Duodenal mucosa (tissue), 2 donors: ENCODE results near the gene TMEM69.
A peak's percentile ranks its signal among the peaks of the same experiment; 100 is the strongest.

Experiments
- H3K27ac ChIP-seq: one replicate; pipeline ENCODE4 v1.7.0; 2013; ENCODE audit warnings: low read depth, low read length
- H3K27me3 ChIP-seq, 2 donors: one replicate each; pipeline ENCODE4 v1.7.0; 2013; ENCODE audit warnings: low read length in 2 of 2, control low read depth in 1 of 2; ENCODE audit not compliant: insufficient read depth in 2 of 2, control insufficient read depth in 1 of 2
- H3K36me3 ChIP-seq, 2 donors: one replicate each; pipeline ENCODE4 v1.7.0; 2013; ENCODE audit warnings: low read length in 2 of 2, control low read depth in 1 of 2; ENCODE audit not compliant: insufficient read depth in 2 of 2, control insufficient read depth in 1 of 2
- H3K4me1 ChIP-seq, 2 donors: one replicate each; pipeline ENCODE4 v1.7.0; 2013; ENCODE audit warnings: low read length in 2 of 2, control low read depth in 1 of 2; ENCODE audit not compliant: insufficient read depth in 2 of 2, control insufficient read depth in 1 of 2
- H3K4me3 ChIP-seq, 2 donors: one replicate each; pipeline ENCODE4 v1.7.0; 2013; ENCODE audit warnings: low read length in 2 of 2, low read depth in 1 of 2
- H3K9ac ChIP-seq, 2 donors: one replicate each; pipeline ENCODE4 v1.7.0; 2013; ENCODE audit warnings: low read length in 2 of 2, low read depth in 1 of 2
- H3K9me3 ChIP-seq, 2 donors: one replicate each; pipeline ENCODE4 v1.7.0; 2013; ENCODE audit warnings: low read length in 2 of 2, control low read depth in 1 of 2; ENCODE audit not compliant: control insufficient read depth in 1 of 2

TMEM69 gene

GRCh38 chr1:45687754-45688740 lies at the start of gene TMEM69:
TSS of gene TMEM69 (plus strand) at chr1:45688181. CDS start at chr1:45691069, 2,888 bp downstream.
- Histone ChIP-seq H3K36me3 (peaks cover 0 to 12% of the 10 kb centered on the region in 2 donors), H3K9ac (peak within 1 kb of the TSS; percentile 72 to 93), H3K9me3 (no peaks in the 10 kb centered on the region), H3K4me3 (peak within 1 kb of the TSS; percentile 90 to 95), H3K27ac (peak within 1 kb of the TSS; percentile 94), H3K4me1 (peaks cover 10 to 17% of the 10 kb centered on the region in 2 donors), H3K27me3 (no peaks in the 10 kb centered on the region)

GRCh38 chr1:45640293-45640692 lies 47.7 kb upstream of the TMEM69 start:
- peaks cover 6 to 18% of the 10 kb centered on the region in 2 donors for H3K4me1 ChIP-seq
- H3K9ac ChIP-seq, result no peak overlapping the region
- peaks cover 22 to 63% of the 10 kb centered on the region in 2 donors for H3K36me3 ChIP-seq
- no peaks in the 10 kb centered on the region for H3K9me3 ChIP-seq
- H3K27me3 ChIP-seq, result no peaks in the 10 kb centered on the region
- H3K4me3 ChIP-seq, result no peak overlapping the region
- no peak overlapping the region for H3K27ac ChIP-seq

GRCh38 chr1:45643321-45643720 lies 44.7 kb upstream of the TMEM69 start:
- peaks cover 18 to 33% of the 10 kb centered on the region in 2 donors for H3K4me1 ChIP-seq
- no peak overlapping the region for H3K4me3 ChIP-seq
- H3K27me3 ChIP-seq, result no peaks in the 10 kb centered on the region
- H3K9me3 ChIP-seq, result no peaks in the 10 kb centered on the region
- H3K27ac ChIP-seq, result no peak overlapping the region
- peaks cover 23 to 51% of the 10 kb centered on the region in 2 donors for H3K36me3 ChIP-seq
- no peak overlapping the region for H3K9ac ChIP-seq

GRCh38 chr1:45643978-45644377 lies 44.0 kb upstream of the TMEM69 start:
- no peak overlapping the region for H3K27ac ChIP-seq
- H3K27me3 ChIP-seq, result no peaks in the 10 kb centered on the region
- H3K4me3 ChIP-seq, result no peak overlapping the region
- peaks cover 18 to 34% of the 10 kb centered on the region in 2 donors for H3K4me1 ChIP-seq
- H3K36me3 ChIP-seq, result peaks cover 23 to 51% of the 10 kb centered on the region in 2 donors
- H3K9me3 ChIP-seq, result no peaks in the 10 kb centered on the region
- H3K9ac ChIP-seq, result peak overlapping the region in 1 of 2 donors; percentile 26

- peaks cover 21 to 52% of the 10 kb centered on the region in 2 donors for H3K36me3 ChIP-seq
- H3K27me3 ChIP-seq, result no peaks in the 10 kb centered on the region
- H3K27ac ChIP-seq, result no peak overlapping the region
- H3K9ac ChIP-seq, result peak overlapping the region in 1 of 2 donors; percentile 26
- H3K4me1 ChIP-seq, result peaks cover 18 to 34% of the 10 kb centered on the region in 2 donors
- H3K9me3 ChIP-seq, result no peaks in the 10 kb centered on the region
- no peak overlapping the region for H3K4me3 ChIP-seq
Measured at GRCh38 chr1:45644661-45645060, 43.3 kb upstream of the TMEM69 start.

GRCh38 chr1:45647248-45648021 lies 40.5 kb upstream of the TMEM69 start:
- peak overlapping the region in 1 of 2 donors; percentile 12 for H3K4me3 ChIP-seq
- H3K27ac ChIP-seq, result no peak overlapping the region
- peaks cover 24 to 55% of the 10 kb centered on the region in 2 donors for H3K36me3 ChIP-seq

GRCh38 chr1:45654540-45655280 lies 33.3 kb upstream of the TMEM69 start:
- peaks cover 48 to 86% of the 10 kb centered on the region in 2 donors for H3K36me3 ChIP-seq
- H3K4me3 ChIP-seq, result no peak overlapping the region
- no peaks in the 10 kb centered on the region for H3K27me3 ChIP-seq
- H3K9me3 ChIP-seq, result no peaks in the 10 kb centered on the region
- H3K4me1 ChIP-seq, result peaks cover 17 to 27% of the 10 kb centered on the region in 2 donors
- no peak overlapping the region for H3K27ac ChIP-seq
- no peak overlapping the region for H3K9ac ChIP-seq

More at GRCh38 chr1:45647248-45648021, 40.5 kb upstream of the TMEM69 start:
- Histone ChIP-seq H3K9ac (peak overlapping the region; percentile 30 to 44), H3K4me1 (peaks cover 18 to 34% of the 10 kb centered on the region in 2 donors), H3K27me3 (no peaks in the 10 kb centered on the region), H3K9me3 (no peaks in the 10 kb centered on the region)

GRCh38 chr1:45656573-45657226 lies 31.3 kb upstream of the TMEM69 start:
- Histone ChIP-seq H3K27me3 (no peaks in the 10 kb centered on the region), H3K36me3 (peaks cover 43 to 75% of the 10 kb centered on the region in 2 donors), H3K4me1 (peaks cover 17 to 29% of the 10 kb centered on the region in 2 donors), H3K4me3 (no peak overlapping the region), H3K9ac (no peak overlapping the region), H3K9me3 (no peaks in the 10 kb centered on the region), H3K27ac (no peak overlapping the region)

- peaks cover 39 to 61% of the 10 kb centered on the region in 2 donors for H3K36me3 ChIP-seq
Measured at GRCh38 chr1:45658171-45658570, 29.8 kb upstream of the TMEM69 start.

More at GRCh38 chr1:45658171-45658570, 29.8 kb upstream of the TMEM69 start:
- no peaks in the 10 kb centered on the region for H3K27me3 ChIP-seq
- H3K4me1 ChIP-seq, result peaks cover 17 to 29% of the 10 kb centered on the region in 2 donors
- H3K4me3 ChIP-seq, result no peak overlapping the region
- no peak overlapping the region for H3K27ac ChIP-seq
- H3K9ac ChIP-seq, result no peak overlapping the region
- H3K9me3 ChIP-seq, result no peaks in the 10 kb centered on the region
